ENCODE data around the gene UBXN11.

The UBXN11 gene

DNA sequence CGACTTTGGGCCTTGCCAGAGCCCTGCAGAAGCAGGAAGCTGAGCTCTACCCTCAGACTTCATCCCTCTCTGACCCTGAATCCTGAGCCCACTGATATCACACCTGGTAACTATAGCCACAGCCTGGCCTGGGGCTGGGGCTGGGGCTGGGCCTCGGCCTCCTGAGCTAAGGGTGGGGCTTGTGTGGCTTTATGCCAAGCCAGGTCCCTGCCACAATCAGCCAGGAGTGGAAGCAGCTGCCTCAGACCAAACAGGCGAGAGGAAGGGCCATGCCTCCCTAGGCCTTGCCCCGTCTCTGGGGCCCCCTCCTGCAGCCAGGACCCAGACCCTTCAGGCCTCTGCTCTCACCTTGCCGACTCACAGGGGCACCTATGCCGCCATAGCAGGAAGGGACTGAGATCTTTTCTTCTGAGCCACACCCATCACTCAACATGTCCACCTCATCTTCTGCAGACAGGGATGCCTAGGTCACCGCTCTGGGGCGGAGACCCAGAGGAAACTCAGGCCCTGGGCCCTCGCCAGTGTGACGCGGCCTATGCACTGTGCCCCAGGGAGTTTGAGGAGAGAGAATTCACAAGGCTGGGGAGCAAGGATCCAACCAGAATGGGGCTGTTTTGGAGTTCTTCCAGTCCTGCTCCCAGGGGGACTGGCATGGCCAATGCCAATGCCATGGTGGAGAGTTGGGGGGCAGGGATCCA lies 5.7 kb downstream of the UBXN11 start:
- DNase-seq = no peak

DNA sequence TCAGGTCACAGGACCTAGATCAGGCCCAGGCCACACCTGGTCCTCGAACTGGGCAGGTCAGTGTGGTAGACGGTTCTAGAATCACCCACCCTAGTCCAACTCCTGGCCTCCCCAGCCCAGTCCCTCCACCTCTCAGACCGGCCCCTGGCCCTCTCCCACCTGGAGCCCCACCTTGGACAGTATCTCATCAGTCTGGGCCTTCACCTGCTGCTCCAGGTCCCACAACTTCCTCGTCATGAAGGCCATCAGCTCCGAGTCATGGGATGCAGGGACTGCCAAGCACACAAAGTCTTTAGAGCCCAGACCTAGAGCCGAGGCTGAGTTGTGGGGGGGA lies 8.7 kb downstream of the UBXN11 start:
- DNase-seq = no peak

DNA sequence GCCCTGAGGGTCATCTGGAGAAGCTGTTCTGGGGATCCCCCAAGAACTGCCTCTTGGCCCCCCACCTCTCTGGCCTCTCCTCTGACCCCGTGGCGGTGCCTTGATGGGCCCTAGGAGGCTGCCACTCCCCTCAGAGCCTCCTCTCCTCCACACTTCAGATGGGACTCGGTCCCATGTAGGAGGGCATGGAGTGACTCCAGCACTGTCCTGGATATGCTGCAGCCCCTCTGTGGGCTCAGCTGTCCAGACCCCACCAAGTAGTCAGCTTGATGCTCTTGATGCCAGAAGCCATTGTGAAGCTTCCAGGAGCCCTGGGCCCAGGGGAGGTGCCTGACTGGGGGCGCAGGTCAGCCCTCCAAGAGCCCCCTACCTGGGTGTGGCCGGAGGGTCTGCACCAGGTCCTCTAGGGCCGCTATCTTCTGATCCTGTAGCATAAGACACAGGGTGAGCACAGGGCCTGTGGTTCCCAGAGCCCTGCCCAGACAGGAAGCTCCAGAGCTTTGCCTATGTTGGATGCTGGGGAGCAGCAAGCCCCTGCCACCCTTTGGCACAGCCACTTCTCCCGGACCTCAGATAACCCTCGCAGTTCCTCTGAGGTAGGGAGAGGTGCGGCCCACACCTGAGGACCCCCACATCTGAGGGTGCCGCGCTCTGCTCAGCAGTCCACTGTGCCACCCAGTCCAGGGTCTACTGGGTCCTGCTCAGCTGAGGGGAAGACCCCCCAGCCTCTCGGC lies 9.2 kb downstream of the UBXN11 start:
- no peak for DNase-seq

DNA sequence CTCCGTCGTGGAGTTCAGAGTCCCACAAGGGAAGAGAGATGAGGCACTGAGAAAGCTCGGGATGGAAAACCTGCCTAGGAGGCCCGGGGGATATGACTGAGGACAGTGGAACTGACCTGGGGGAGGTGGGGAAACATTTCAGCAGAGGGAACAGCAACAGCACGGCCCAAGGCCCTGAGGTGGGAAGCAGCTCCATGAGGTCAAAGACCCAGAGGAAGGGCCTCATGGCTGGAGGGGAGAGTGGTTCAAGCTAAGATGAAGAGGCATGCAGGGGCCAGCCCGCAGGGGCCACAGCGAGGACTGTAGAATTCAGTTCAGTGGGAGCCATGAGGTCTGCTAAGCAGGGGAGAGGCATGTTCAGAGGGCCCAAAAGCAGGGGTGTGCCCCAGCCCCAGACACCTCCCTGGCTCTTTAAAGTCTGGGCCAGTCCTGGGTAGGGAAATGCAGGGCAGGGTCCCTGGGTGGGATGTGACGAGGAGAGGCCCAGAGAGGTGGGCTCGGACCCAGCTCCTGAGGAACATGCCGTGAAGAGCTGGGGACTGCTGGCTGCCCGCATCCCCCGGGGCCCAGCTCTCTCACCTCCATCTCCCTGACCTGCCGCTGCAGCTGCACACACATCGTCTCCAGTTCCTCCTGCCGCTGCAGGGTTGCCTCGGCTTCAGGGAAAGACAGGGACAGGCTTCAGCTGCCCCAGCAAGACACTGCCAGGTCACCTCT lies 9.9 kb downstream of the UBXN11 start:
- no peak for DNase-seq

DNA sequence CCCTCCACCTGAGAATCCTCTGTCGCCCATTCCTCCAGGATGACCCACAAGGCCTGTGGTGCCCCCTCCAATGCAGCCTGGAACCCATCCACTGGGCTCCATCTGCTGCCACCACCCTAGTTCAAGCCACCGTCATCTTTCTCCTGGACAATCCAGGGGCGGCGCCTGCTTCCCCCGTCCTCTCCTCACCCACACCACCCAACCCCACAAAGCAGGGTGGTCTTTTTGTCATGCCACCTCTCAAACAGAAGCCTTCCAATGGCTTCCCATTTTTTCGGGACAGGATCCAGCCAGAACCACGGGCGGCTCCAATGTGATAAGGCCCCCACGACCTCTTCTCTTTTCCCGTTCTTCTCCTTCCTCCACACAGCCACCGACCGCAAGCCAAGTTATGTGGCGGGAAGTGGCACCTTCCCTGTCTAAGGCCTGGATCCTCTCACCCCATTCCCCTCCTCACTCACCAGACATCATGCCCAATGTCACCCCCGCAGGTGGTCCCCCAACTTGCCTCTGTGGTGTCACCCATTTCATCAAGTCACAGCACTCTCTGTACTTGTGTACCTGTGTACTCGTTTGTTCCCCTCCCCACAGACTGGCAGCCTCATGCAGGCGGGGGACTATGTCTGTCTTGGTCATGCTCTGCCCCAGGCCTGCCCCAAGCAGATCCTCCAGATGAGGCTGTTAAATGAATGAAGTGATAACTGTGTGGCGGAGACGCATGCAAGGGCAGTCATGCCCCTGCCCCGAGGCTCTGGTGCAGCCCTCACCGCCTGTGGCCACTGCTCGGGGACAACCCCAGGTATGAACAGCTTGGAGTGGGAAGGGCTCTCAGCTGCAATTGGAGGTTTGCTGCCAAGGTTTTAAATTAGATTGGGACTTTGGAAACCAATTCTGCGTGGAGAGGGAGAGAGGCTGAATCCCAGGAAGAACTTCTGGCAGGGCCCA lies 11.0 kb downstream of the UBXN11 start:
- DNase-seq = no peak

DNA sequence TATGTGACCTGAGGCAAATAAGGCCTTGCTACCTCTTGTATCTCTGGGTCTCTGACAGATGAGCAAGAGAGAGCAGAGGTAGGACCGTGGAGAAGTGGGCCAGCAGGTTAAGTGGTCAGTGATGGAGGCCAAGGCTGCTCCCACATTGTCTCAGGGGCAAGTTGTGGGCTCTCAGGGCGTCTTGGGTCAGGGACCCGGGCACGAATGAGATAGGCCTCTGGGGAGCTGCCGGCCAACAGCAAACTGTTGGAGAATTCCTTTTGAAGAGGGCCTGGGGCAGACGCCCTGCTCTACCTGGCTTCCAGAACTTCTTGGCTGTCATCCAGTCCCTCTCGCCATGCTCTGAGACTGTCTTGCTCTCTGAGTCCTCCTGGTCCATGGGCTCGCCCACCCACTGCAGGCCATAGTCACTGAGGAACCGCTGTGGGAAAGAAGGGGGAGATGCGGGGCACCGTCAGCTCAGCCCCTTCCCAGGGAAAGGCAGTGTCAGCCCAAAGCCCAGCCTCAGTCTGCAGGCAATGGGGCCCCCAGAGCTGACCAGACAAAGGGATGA lies 12.4 kb downstream of the UBXN11 start:
- no peak for DNase-seq

DNA sequence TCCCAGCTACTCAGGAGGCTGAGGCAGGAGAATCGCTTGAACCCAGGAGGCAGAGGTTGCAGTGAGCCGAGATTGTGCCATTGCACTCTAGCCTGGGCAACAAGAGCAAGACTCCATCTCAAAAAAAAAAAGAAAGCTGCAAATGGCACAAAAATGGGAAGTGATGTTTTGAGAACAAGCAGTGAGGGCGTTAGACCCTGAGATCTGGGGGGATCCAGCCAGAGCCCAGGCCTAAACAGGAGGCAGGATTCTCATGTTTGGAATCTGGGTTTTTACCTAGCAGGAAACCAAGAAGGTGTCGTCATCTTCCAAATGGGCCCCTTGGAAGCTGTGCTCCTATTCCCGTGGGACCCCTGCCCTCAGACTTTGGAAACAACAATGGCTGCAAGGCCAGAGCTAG lies 13.7 kb downstream of the UBXN11 start:
- DNase-seq = peak; percentile 30

DNA sequence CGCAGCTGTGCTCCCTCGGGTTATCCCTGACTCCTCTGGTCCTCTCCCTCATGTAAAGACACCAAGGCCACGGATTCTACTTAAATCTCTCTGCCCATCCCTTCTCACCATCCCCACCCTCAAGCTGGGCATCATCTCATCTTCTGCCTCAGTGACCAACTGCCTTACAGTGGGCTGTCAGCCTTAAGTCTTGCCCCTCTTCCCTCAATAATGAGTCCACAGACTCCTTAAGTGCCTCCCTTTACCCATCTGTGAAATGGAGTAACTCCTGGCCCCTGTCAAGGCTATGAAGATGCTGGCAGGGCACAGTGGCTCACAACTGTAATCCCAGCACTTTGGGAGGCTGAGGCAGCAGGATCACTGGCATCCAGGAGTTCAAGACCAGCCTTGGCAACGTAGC lies 14.5 kb downstream of the UBXN11 start:
- DNase-seq = no peak

DNA sequence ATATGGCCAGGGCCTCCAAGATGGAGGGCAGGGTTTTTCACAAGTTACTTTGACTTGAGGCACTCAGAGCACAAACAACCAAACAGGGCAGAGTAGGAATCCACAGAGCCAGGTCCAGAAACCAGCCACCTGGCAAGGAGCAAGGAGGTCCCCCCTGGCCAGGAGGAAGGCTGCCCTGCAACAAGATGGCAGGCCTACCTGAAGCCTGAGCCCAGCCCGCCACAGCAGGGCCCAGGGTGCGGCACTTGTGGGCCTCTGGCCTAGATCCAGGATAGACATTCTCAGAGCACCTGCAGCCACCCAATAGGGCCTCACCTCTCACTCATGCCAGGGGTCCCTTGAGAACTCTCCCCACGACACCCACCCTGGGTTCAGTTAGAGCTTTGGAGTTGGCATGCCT lies 15.0 kb downstream of the UBXN11 start:
- DNase-seq = no peak

DNA sequence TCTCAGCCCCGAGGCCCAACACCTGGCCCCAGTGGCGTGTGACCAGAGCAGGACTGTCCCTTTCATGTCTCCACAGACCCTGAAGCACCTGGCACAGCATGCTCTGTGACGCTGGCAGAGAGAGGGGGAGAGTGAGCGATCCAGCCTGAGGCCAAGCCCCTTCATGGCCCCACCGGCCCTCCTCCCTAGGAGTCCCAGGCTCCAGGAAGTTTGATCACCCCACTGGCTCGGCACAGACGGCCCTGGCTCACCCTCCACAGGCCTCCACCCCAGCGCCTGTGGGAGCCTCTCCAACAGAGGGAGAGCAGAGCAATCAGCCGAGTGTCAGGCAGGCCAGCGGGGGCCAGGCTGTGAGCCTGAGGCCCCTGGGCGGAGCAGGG lies 15.6 kb downstream of the UBXN11 start:
- DNase-seq = no peak

DNA sequence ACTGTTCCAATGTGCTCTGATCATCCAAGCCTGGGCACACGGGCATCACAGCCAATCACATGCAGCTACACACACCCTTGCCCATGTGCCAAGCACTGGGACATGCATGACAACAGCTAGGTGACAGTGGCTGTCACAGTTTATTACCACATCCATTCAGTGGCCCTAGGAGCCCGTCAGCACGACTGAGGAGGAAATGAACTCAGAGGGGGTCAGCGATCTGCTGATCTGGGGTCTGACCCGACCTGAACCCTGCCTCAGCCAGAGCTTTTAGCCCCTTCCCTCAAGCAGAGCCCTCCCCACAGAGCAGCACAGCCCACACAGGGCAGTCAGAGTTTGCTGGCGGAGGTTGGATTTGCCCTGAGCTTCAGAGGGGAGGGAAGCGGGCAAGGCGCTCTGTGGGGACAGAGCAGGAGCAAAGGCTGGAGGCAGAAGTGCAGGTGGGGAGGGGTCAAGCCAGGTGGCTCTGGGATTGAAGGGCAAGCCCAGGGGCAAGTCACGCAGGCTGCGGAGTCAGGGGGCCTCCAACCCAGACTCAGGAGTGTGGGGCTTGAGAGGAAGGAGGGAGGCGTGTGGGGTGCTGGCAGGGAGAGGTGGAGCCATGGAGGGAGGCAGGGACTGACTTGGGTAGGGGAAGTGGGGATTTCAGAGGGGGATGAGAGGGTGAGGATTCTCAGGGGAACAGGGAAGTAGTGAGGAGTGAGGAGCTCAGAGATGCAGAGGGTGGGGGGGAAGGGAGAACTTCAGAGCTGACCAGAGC lies 16.1 kb downstream of the UBXN11 start:
- DNase-seq = peak; percentile 57

DNA sequence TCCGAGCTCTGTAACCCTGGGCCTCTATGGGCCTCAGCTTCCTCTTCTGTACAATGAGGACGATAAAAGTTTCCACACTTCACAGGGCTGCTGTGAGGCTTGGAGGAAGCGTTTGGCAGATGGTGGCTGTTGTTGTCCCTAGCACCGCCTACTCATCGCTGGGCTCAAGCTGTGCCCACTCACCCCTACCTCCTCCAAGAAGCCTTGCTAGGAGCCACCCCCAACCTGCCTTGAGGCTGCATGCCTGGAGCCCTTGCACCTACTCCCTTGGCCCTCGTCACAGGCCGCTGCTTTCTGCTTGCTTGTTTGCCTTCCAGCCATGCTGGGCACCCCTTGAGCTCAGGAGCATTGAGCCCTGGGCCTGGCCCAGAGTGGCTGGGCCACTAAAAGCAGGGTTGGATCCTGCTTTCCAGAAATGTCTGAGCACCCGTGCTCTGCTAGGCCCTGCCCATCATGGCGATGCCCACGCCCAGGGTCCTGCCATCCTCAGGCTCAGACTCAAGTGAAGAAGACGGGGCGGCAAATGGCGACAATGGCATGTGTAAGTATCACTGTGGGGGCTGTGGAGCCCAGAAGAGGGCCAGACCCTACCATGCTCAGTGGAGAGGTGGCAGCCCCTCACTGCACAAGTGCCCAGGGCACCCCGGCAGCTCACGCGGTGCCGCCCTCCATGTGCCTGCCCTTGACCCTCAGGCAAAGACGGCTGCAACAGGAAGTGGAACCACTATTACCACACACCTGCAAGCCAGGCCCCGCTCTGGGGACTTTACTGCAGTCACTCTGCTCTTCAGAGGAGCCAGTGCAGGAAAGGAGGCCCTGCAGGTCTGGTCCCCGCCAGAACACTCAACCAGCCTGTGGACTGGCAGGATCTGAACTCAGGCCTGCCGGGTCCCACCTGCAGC lies 17.0 kb downstream of the UBXN11 start:
- peak; percentile 94 for DNase-seq

DNA sequence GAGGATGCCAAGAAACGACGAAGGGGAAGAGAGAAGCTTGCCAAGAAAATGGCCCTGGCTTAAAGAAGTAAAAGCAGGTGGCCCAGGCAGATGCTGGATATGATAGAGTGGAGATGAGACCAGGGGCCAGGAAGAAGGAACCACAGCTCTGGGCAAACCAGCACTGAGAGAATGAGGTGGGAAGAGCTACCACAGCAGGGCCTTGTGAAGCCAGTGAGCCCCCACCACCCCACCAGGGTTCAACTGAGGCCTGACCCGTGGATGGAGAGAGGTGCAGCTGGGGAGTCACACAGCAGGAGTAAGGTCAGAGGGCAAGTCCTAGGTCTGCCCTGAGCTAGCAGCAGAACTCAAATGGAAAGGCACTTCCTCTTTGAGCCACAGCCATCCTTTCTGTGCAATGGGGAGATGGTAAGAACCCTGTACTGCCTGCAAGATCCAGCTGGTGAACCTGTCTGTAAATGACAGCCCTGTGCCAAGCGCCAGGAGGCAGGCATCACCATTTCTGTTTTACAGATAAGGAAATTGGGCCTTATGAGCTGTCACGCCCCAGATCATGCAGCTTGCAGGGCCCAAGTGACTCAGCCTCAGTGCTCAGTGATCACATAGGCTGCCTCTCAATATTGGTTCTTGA lies 18.0 kb downstream of the UBXN11 start:
- peak; percentile 94 for DNase-seq

DNA sequence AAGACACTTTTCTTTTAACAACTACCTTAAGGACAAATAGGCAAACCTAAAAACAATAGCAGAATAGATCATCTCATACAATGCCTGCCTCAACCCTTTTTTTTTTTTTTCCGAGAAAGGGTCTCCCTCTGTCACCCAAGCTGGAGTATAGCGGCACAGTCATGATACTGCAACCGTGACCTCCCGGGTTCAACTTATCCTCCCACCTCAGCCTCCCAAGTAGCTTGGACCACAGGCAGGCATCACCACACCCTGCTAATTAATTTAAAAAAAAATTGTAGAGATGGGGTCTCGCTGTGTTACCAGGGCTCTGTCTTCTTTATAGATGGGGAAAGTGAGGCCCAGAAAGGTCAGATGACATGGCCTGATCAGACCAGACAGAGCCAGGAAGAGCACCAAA lies 18.6 kb downstream of the UBXN11 start:
- DNase-seq = no peak

DNA sequence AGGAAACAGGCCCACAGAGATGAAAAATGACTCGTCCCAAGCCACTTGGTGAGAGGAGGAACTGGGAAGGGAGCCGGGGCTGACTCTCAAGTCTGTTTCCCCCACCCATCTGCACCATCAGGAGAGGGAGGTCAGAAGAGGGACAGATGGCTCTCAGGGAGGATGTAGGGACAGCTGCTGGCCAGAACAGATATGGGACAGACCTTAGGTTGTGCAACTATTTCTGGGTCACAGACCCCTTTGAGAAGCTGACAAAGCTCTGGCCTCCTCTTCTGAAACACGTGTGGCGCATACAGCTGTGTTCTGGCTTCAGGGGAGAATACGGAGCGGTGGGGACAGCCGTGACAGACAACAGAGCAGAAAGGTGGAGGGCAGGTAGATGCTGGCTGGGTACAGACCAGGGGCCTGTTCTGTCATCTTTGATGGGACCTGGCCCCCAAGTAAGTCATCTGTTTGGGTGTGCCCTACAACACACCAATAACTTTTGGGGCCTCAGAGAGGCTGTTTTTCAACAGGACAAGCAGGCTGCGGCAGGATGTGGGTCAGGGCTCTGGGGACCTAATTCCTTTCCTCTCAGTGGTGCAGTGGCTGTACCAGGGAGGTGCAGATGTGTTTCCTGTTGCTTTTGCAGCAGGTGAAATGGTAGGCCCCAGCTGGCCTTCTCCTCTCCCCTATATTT lies 19.3 kb downstream of the UBXN11 start:
- peak; percentile 90 for DNase-seq

DNA sequence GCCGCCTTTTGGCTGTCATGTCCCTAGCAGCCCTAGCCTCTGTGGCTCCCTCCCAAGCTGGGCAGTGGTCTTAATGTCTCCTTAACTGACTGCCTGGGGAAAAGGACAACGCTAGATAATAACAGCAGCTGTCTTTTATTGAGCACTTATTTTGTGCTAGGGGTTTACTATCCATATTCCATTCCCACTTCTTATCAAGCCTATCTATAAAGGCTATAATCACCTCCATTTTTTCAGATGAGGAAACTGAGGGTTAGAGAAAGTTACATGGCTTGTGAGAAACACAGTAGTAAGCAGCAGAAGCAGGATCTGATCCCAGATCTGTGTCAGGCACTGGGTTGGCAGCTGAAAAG lies 20.4 kb downstream of the UBXN11 start:
- no peak for DNase-seq

DNA sequence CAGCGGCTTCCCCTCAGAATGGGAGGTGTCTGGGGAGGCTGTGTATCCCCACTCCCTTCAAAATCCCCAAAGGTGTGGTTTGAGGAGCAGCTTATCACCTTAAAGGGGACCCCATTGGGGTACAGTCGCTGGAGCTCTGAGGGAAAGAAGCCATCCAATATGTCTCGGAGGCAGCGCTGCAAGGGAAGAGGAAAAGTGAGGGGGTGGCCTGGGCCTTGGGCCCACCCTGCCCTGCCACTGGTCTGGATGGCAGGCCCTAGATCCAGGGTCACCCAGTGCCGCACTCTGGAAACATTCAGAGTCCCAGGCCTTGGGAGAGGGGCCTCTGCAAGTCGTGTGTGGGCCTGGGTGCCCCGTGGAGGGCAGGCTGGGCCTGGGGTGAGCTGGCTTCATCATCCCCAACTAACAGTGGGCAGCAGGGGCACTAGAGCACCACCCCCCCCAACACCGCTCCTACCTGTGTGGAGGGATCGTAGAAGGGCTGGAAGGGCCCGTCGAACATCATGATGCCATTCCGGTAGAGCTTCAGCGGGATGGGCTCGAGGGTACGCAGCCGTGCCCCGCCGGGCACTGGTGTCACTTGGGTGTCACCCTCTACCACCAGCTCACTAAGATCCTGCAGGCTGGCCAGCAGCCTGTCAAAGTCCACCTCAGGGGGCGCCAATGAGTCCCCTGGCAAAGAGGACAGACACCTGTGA lies 20.9 kb downstream of the UBXN11 start:
- DNase-seq = peak; percentile 66

DNA sequence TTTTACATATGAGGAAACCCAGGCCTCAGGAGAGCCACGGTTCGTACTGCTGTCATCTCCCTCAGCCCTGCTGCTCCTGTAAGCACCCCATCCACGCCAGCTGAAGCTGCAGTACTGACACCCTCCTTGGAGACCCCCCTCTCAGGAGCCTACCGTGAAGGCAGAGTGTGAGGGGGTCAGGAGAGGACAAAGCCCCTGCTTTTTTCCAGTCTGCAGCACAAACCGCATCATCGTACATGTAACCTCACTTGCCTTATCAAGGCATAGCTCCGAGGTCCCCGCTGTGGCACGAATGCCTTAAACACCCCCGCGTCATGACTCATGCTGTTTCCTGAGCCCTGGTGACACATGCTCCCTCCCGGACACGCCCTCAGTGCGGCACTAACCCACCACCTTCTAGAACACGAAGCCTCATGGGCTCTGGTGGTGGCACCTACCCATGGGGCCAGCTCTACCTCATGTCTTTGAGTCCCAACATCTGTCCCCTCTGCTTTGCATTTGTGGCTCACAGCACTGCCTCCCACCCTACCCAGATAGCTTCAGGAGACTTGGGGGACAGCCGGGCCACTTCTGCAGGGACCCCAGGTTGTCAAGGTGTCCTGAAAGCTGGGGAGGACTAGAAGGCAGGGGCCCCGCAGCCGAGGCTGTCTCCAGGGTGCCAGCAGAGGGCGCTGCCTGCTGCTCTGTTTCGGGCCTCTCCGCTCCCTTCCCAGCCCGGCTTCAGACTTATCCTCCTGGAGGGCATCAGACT lies 21.7 kb downstream of the UBXN11 start:
- DNase-seq = peak; percentile 99

Measured in hematopoietic multipotent progenitor cell treated with erythropoietin and hydrocortisone succinate and interleukin-3 and kit ligand, for 4 days (in vitro differentiated cells).